NCI-H345 (cell line): ENCODE measurements around the gene LRRC74B.
"Not testable (repeated sequence)": the region's sequence is repeated elsewhere in the genome, so short reads cannot be mapped to it uniquely, and the experiment has no call there.

Source experiments
- DNase-seq: peaks from one replicate; lab custom pipeline; 2025; lab: John Stamatoyannopoulos, UW

The LRRC74B gene

DNA sequence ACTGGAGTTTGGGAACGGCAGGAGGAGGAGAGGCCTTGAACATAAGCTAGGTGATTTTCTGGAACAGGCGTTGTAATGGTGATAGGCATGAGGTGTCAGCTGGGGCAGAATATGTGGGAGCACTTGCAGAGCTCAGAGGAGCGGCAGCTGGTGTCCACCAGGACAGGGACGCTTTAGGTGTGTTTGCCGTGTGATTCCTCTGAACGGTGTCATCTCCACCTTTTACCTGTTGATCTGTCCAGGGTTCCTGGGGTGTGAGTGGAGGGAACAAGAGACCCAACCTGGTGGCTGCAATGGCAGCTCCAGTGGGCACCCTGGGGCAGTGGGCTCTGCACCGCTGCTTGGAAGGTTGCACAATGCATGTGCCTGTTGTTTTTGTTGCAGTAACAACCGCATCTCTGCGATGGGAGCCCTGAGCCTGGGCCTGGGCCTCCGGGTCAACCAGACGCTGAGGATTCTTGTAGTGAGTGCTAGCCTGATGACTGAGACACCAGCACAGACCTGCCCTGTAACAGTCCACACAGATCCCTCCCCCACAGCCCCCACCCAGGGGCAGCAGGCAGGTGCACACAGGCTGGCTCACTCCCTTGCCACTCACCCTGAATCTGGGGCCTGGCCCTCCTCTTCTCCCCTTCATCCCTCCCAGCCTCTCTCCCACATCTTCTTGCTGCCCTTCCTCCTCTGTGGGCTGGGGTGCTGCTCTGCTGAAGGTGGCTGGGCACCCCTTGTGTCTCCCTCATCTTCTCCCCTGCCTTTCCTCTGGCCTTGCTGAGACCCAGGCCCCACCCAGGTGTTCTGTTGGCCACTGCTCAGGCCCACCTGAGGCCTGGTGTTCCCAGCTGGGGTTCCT, 9.2 kb downstream of the LRRC74B start:
- no peak for DNase-seq

DNA sequence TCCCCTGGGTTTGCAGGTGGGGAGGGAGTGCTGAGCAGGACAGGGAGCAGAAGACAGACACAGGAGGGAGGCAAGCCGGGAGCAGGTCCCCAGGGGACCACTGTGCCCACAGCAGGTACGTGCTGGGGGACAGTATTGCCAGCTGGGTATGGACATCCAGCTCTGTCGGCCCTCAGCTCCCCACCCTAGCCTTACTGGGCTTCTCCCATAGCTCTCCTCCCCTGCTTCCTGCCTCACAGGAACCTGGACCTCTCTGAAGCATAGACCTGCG, 9.8 kb downstream of the LRRC74B start:
- DNase-seq = no peak

DNA sequence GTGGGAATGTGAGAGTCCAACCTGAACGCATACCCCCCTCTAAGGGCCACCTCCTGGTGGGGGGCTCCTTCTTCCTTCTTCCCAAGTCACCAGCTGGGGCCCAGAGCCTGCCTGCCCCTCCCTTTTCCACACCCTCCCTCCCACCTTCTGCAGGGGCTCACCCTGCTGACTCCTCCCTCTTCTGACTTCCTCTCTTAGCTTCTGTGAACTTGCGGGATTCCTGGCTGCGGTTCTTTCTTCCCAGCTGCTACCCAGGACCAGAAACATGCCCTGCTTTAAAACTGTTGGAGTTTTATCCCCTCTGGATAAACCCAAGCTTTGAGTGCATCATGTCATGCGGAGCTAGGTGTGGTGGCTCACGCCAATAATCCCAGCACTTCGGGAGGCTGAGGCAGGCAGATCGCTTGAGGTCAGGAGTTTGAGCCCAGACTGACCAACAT, 10.2 kb downstream of the LRRC74B start:
- no peak for DNase-seq

DNA sequence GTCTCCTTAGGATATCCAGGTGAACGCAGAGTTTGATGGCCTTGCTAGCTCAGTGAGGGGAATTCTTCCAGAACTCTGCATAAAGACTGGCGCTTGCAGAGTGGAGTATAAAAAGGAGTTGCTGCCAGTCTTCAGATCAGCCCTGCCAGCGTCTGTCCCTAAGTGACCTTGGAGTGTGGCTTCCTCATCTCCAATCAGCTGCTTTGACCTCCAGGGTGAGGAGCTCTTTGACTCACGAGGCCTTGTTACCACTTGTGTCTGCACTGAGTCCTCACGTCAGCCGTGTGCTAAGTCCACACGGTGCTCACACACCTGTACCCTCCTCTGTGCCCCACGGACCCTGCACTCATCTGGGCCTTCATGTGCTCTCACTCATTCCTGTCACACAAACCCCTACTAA, 14.6 kb downstream of the LRRC74B start:
- DNase-seq = not testable (repeated sequence)

DNA sequence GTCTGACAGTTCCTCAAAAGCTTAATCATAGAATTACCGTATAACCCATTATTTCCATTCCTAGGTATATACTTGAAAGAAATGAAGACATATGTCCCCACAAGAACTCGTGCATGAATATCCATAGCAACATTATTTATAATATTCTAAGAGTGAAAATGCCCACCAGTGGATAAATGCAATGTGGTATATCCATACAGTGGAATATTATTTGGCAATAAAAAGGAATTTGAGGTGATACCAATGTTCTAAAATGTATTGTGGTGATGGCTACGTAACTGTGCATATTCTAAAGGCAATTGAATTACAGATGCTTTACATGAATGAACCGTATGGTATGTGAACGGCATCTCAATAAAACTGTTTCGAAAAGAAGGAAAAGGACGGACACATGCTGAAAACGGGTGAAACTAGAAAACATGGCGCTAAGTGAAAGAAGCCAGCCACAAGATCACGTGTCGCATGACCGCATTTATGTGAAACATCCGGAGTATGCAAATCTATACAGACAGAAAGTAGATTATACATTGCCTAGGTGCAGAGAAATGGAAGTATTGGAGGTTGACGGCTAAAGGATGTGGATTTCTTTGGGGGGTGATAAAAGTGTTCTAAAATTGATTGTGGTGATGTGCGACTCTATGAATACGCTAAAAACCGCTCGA, 16.0 kb downstream of the LRRC74B start:
- DNase-seq = not testable (repeated sequence)

DNA sequence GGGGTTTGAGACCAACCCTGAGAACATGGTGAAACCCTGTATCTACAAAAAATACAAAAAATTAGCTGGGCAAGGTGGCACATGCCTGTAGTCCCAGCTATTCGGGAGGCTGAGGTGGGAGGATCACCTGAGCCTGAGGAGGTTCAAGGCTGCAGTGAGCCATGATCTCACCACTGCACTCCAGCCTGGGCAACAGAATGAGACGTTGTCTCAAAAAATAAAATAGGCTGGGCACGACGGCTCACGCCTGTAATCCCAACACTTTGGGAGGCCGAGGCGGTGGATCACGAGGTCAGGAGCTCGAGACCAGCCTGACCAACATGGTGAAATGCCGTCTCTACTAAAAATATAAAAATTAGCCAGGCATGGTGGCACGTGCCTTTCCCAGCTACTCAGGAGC, 18.7 kb downstream of the LRRC74B start:
- DNase-seq = not testable (repeated sequence)

DNA sequence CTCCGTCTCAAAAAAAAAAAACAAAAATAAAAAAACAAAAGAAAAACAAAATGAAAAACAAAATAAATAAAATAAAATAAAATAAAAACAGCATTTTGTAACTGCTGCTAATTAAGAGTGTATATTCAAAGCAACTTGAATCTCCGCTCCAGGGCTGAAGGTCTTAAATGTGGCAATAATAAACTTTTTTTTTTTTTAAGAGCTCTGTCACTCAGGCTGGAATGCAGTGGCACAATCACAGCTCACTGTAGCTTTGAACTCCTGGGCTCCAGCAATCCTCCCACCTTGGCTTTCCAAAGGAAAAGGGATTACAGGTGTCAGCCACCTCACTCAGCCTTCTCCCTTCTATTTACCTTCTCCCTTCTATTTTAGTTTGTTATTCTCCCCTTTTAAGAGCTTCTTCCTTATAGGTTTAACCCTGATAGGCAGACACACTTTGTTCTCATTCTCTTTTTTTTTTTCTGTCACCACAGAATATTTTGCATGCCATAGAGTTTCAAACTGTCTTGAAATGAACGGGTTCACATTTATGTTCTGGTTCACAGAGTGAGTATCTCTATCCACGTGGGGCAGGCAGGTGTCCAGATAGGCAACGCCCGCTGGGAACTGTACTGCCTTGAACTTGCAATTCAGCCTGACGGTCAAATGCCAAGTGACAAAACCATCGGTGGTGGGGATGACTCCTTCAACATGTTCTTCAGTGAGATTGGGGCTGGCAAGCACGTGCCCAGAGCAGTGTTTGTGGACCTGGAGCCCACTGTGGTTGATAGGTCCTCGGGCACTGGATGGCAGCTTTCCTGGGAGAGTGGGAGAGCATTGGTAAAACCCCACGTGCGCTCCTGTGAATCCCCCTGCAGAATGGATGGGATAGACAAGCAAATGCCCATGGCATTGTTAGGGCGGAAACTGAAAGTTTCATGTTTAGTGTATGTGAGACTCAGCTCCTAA, 19.4 kb downstream of the LRRC74B start:
- DNase-seq = no peak

DNA sequence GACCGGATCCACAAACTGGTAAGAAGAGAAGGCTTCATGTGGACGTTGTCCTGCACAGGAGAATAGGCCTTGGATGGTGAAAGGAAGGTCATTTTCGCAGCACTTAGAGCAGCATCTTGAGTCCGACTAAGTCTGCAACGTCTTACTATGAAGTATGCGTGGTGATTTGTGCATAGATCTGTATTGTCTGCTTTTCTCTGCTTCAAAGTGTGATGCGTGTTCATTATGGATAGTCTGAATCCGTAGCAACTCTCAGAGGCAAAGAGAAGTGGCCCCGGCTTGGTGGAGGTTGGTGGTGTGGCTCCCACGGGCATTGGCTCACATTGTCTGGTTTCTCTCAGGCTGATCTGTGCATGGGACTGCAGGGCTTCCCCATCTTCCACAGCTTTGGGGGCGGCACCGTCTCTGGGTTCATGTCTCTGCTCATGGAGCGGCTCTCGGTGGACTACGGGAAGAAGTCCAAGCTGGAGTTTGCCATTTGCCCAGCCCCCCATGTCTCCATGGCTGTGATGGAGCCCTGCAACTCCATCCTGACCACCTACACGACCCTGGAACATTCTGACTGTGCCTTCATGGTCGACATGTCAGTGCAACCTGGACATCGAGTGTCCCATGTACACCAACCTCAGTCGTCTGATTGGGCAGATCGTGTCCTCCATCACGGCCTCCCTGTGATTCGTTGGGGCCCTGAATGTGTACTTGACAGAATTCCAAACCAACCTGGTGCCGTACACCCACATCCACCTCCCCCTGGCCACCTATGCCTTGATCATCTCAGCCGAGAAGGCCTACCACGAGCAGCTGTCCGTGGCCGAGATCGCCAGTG, 21.5 kb downstream of the LRRC74B start:
- no peak for DNase-seq

DNA sequence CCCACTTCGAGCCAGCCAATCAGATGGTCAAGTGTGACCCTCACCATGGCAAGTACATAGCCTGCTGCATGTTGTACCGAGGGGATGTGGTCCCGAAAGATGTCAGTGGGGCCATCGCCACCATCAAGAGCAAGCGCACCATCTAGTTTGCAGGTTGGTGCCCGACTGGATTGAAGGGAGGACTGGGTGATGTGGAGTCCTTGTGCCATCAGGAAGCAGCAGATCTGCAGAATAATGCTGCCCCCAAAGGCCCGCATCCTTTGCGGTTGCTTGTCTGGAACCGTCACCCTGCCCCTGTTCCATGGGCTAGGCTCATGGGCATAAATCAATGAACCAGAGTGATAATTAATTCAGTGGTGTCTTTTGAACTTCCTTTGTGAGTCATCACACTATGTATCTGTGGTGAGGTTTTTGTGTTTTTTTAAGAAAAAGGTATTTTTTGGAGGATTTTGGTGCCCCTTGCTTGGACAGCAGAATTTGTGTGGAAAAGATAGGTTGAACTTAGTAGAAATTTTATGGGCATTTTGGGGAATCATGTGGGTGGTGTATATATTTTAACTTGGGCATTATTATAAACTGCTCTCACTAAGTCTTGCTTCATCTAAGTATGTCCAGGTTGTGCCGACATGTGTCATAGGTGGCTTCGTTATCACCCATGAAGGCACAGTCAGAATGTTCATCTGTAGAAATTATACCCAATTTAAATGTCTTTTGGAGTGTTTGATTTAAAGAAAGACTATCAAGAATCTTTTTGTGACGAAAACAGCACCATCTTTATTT, 22.3 kb downstream of the LRRC74B start:
- DNase-seq = no peak

DNA sequence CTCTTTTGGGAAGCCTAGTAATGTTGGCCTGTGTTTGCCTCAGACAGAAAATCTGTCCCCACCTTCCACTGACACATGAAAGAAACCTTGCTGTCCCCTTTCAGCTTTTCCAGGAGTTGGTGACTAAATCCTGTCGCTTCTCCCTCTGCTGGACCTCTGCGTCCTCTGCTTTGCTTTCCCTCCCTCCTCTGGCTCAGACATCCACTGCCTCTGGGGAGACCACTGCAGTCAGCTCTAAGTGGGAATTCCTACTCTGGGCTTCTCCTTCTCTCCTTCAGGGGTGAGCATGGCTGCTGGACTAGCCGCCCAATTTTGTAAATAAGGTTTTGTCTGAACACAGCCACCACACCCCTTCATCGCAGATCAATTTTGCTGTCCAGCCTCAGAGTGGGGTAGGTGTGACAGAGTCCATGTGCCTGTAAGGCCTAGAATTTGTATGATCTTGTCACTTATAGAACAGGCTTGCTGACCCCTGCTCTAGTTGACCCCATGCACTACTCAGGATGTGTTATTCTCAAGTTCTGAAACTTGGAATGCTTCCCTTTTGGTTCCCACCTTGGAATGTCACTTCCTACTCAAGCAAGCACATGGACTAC, 23.0 kb downstream of the LRRC74B start:
- DNase-seq = no peak

DNA sequence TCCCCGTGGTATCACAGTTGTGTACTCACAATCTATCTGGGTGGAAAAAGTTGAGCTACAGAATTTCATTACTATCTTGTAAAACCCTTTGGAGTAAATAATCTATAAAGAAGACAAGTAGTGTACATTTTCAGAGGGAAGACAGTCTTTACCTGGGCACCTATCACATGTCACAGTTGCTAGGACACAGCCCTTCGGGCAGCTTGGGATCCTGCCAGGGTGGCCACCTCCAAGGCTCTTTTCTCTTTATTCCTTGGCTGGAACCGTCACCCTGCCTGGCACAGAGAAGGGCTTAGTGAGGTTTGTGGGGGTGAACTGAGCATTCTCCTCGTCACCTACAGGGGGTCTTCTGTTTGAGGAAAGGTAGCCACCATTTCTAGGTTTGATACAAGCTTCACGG, 23.6 kb downstream of the LRRC74B start:
- no peak for DNase-seq

DNA sequence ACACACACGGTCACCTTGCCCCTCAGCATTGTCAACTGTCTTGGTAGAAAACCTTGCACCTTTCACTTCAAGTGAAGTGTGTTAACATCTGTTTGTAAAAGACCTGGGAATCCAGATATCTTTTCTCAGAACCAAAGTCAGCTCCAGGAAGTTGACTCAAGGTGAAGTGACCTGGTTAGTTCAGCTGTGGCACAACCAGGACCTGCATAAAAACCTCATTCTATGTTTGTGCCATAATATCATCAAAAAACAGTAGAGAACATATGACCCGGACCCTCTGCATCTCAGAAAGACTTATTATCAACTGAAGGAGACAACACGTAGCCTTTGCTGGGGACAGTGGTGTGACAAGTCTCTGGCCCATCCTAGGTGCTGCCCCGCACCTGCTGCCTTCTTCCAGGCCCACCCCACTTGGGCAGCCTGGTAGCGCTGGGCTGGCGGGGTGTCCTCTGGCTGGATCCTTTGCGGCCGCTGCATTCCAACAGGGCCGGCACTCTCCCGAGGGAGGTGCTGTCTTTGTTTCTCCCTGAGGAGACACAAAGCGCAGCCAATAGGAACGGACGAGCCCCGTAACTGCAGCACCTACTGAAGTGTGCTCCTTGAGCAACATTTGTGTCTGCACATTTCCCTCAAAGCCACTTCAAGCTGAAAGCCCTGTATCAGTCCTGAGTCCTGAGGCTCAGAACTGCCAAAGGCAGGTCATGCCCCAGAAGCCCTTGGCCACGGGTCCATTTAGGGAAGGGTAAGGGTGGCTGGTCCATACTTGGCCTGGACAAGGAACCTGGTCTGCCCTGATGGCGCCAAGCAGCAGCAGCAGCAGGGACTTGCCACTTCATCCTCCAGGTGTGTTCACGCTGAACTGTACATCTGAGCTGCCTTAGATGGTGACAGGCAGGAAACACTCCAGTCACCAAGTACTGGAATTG, 25.2 kb downstream of the LRRC74B start:
- no peak for DNase-seq

DNA sequence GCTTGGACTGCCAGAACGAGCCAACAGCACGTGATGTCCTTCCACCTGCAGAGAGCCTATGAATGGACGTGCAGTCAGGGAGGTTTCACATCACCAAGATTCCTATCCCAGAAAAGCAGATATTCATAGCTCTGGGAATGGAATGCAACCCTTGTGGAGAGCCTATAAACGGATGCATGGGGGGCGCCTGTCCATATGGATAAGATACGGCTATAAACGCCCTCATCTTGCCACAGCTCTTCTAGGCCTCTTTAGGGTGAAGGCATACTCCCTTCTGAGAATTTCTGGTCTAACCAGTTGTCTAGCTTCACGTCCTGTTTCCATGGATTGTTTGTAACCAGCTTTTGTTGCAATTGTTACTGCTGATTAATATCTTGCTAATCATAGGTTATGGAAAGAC, 26.1 kb downstream of the LRRC74B start:
- DNase-seq = not testable (repeated sequence)

DNA sequence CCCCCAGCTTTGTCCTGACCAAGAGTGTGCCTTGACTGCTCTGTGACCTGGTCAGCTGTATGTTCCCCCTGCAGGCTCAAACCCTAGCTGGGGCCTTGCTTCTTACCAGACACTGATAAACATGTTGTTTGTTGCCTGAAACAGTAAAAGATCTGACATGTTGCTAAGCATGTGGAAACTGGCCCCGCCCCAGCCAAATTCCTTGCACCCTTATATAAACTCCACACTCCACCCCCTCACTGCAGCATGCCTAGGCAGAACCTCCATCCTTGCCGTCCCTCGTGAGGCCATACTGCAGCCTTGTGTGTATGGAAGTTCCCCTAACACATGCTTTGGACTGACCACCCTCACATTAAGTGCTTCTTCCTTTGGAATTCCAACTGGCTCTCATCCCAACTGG, 27.3 kb downstream of the LRRC74B start:
- DNase-seq = no peak

DNA sequence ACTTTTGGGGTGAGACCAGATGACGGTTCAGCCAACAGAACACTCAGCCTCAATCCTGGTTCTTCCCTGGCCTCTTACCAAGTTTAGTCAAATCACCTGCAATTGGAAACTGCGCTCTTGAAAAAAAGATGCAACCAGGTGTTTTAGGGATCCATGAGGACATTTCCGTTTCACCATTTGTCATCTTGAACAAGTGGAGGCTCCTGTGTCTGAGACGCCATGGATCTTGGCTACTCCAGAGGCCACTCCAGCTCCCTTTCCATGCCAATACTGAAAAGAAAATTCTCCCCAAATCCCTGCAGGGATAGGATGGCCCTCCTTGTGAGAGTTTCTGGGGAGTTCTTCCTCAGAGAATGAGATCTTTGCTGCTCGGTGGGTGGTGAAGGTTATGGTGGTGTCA, 27.7 kb downstream of the LRRC74B start:
- no peak for DNase-seq

DNA sequence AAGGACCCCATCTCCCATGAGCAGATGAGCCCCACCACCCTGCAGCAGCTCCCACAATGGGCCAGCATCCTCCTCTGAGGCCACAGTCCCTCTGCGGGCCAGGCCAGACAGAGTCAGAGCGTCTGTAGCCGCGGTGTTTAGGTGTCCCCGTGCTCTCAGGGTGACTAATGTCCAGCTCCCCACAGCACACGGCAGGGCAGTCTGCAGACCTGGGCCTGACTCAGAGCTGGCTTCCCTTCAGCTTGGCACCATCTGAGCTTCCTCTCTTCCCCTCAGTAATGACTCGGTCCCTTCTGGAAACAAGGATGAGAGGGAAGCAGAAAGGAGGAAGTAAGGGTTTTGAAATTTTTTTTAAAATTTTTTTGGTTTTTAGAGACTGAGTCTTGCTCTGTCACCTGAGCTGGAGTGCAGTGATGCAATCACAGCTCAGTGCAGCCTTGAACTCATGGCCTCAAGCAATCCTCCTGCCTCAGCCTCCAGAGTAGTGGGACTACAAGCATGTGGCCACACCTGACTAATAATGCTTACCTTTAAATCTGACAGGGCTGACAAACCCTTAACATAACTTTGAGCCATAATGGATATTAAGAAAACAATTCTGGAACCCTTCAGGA, 28.5 kb downstream of the LRRC74B start:
- no peak for DNase-seq

DNA sequence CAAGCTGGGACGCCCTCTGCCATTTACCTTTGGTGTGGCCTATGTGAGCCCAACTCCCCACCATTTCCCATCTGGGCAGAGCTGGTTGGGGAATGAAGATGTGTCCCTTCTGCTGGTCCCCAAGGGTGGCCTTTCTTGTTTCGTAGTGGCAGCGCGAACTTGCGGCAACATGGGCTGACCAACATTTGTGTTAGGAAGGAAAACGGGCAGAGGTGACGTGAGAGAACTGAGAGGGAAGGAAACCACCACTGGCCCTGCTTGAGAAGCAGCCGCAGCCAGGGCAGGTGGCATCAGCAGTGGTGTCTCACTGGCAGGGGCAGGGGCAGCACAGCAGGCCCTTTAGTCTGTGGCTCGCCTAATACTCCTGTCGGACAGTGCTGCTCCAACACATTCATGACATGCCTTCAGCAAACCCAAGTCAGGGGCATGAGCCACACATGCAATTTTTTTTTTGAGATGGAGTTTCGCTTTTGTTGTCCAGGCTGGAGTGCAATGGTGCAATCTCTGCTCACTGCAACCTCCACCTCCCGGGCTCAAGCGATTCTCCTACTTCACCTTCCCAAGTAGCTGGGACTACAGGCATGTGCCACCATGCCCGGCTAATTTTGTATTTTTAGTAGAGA, 29.9 kb downstream of the LRRC74B start:
- no peak for DNase-seq

DNA sequence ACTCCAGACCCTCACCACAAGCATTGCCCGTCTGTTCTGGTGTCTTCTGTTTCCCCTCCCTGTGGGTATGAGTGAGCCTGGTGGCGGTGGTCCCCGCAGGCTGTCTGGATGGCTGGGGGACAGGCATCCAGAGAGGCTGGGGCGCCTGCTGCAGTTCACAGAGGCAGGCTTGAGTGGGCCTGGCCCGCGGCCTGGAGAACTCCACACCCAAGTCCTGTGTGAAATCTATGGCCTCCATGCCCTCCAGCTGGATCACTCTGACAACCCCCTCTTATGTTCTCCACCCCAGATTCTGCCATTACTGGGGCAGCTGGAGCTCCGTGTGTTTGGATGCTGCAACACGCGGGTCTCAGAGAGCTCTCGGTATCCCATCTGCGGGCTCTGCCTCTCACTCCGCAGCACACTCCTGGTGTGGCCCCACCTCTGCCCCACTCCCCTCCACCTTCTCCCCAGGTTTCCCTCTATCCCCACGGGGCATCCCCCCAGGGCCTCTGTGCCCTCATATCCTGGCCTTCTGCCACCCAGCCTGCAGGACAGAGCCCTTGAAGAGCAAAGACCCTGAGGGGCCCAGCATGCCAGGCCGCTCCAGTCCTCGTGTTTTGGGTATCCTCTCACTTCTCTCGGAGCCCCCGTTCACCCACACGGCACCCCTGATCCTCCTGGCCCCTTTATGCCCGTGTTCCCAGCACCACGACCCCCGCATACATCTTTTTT, 31.3 kb downstream of the LRRC74B start:
- DNase-seq = no peak
